NCI-H2227 (cell line): ENCODE measurements around the gene MBD6.
"Not testable (repeated sequence)": the region's sequence is repeated elsewhere in the genome, so short reads cannot be mapped to it uniquely, and the experiment has no call there.

Source experiments
- DNase-seq: peaks from one replicate; lab custom pipeline; 2025; ENCODE audit not compliant: unreplicated experiment; lab: John Stamatoyannopoulos, UW

Gene MBD6

DNA sequence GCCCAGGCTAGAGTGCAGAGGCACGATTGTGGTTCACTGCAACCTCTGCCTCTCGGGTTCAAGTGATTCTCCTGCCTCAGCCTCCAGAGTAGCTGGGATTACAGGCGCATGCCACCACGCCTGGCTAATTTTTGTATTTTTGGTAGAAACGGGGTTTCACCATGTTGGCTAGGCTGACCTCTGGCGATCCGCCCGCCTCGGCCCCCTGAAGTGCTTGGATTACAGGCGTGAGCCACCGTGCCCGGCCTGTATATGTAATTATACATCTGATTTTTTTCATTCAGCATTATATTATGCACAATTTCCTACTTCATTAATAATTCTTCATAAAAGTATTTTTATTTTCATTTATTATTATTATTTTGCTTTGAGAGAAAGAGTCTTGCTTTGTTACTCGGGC is 47.8 kb downstream of the MBD6 start:
- DNase-seq = not testable (repeated sequence)

DNA sequence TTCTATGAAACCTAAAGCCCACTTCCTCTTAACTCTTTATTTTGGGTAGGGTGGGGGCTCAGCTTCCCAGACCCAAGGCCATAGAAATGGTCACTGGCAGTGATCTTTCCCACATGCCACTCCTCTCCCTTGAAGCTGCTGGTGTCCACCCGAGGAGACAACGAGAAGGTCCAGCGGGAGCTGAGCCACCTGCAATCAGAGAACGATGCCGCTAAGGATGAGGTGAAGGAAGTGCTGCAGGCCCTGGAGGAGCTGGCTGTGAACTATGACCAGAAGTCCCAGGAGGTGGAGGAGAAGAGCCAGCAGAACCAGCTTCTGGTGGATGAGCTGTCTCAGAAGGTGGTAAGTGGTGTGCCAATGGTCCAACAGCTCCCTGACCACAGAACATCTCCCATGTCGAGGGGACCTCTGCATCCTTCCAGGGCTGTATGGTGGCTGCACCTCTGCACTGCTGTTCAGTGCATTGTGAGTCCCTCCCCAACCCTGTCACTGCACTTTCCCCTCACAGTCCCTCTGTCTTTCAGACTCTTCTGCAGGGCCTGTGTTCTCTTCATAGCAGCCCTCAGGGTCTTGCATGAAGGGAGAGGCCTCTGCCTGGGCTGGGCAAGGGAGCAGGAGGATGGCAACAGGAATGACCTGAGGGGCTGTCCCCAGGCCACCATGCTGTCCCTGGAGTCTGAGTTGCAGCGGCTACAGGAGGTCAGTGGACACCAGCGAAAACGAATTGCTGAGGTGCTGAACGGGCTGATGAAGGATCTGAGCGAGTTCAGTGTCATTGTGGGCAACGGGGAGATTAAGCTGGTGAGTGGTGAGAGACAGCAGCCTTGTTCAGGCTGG is 49.5 kb downstream of the MBD6 start:
- no peak for DNase-seq

GRCh38 chr12:57574795-57575194 is 52.2 kb downstream of the MBD6 start:
- DNase-seq = no peak

DNA sequence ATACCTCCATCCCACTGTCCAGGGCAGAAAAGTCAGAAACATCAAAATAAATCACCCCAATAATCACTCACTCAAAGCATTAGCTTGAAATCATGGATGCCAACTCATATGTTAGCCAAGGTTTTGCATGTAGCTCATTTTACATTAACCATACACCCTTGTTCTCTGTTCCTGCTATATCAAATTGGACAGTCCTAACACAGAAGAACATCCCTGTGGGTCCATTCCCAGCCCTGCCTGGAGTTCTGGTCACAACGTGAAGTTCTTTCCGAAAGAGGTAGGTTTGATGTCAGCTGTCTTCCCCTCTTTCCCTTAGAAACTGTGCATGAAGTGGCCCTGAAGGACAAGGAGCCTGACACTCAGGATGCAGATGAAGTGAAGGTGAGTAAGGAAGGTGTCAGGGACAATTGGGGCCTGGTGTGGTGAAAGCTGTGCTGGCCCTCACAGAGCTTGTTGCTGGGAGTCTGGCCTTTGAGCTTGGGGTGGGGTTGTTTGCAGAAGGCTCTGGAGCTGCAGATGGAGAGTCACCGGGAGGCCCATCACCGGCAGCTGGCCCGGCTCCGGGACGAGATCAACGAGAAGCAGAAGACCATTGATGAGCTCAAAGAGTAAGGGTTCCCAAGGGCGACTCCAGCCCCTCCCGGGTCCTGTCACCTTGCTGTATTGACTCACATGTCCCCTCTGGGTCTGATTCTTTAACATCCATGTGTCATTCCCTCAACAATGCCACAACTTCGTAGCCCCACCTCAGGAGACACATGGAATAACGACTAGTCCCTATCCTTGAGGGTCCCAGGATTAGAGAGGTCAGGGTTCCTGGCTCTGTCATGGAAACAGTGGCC is 53.4 kb downstream of the MBD6 start:
- no peak for DNase-seq

DNA sequence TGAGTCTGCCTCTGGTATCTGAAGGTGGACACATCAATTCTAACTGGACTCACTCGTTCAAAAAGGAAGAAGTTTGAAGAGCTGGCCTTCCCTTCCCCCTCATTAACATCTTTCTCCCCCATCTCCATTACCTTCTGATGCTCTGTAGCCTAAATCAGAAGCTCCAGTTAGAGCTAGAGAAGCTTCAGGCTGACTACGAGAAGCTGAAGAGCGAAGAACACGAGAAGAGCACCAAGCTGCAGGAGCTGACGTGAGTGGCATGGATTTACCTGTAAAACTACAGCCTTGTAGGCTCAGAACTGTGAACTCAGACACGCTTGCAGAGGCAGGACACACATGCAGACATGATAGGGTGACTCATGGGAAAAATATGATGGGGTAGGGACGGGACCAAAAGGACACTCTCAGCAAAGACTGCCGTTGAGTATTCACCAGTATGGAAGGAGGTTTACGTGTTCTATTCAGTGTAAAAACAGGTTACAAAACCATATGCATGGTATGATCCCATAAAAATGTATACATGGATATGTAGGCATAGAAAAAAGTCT is 54.1 kb downstream of the MBD6 start:
- DNase-seq = no peak

- no peak for DNase-seq
Measured at GRCh38 chr12:57577981-57578758, 55.5 kb downstream of the MBD6 start.

DNA sequence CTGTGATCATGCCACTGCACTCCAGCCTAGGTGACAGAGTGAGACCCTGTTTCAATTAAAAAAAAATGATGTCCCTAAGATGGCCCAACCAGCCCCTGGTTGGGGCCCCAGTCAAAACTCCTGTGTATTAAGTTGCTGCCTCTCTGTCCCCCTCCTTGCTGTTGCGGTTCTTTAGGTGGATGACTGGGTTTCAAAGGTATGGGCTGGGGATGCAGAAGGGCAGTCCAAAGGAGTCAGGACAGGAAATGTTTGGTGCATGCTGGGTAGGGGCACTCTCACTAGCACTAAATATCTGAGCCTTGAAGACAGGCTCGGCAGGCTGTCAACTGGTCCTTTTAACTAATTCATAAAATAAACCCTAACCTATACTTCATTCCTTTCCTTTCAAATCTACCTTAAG is 56.4 kb downstream of the MBD6 start:
- no peak for DNase-seq
